Bronchial epithelial cell (primary cell): ENCODE measurements around the gene DTWD2. TPM values are rescaled to one million over a fixed set of nuclear protein-coding genes. Genes with fewer than 3 reads are reported as not detected.

Source experiments
- DNase-seq: peaks from one replicate; pipeline ENCODE4 v3.0.0-alpha.2; 2010; ENCODE audit warnings: low read depth
- FAIRE-seq: peaks from 2 replicates; lab custom pipeline; 2011; peaks lifted over from hg19 to GRCh38; lab: Jason Lieb, UNC
- H3K27me3 ChIP-seq: 2 replicates; pipeline ENCODE4 v1.5.1; 2011; ENCODE audit warnings: low read length; ENCODE audit not compliant: control insufficient read depth, insufficient read depth
- H3K36me3 ChIP-seq: 2 replicates; pipeline ENCODE4 v1.5.1; 2011; ENCODE audit warnings: low read length; ENCODE audit not compliant: control insufficient read depth, insufficient read depth
- H3K4me3 ChIP-seq: 2 replicates; pipeline ENCODE4 v1.5.1; 2011; ENCODE audit warnings: mild to moderate bottlenecking, low read depth, low read length, control low read depth
- CTCF ChIP-seq: IDR thresholded peaks from 2 replicates; pipeline ENCODE4 v1.5.1; 2011; ENCODE audit warnings: mild to moderate bottlenecking, moderate library complexity, low read length, control low read depth, inconsistent platforms; ENCODE audit not compliant: insufficient read depth, severe bottlenecking
- total RNA-seq: library from RNA; depleted of rRNA; stranded (reverse); fragments of >200 nt; gene quantifications from 2 replicates; pipeline ENCODE4 v1.2.1, GENCODE V29; 2014

Gene DTWD2
- total RNA-seq, 1 donor from 2014 or later: 4.2 TPM

- Histone ChIP-seq H3K36me3 (no peaks in the 10 kb centered on the region), H3K27me3 (no peaks in the 10 kb centered on the region), H3K4me3 (no peak overlapping the region)
- TF ChIP-seq CTCF: no peak
- FAIRE-seq (no peak), DNase-seq (no peak)
Observed at GRCh38 chr5:118844351-118844750, 144.0 kb downstream of the DTWD2 start.

- FAIRE-seq (no peak), DNase-seq (no peak)
- Histone ChIP-seq H3K27me3 (no peaks in the 10 kb centered on the region), H3K4me3 (no peak overlapping the region), H3K36me3 (no peaks in the 10 kb centered on the region)
- no peak for TF ChIP-seq CTCF
Observed at GRCh38 chr5:118834710-118835109, 153.6 kb downstream of the DTWD2 start.

GRCh38 chr5:118832974-118833373, 155.4 kb downstream of the DTWD2 start:
- no peak for FAIRE-seq

GRCh38 chr5:118825226-118825625, 163.1 kb downstream of the DTWD2 start:
- Histone ChIP-seq H3K4me3 (no peak overlapping the region), H3K36me3 (no peaks in the 10 kb centered on the region), H3K27me3 (no peaks in the 10 kb centered on the region)
- FAIRE-seq: no peak
- DNase-seq: no peak
- no peak for TF ChIP-seq CTCF

More at GRCh38 chr5:118832974-118833373, 155.4 kb downstream of the DTWD2 start:
- H3K36me3 ChIP-seq: no peaks in the 10 kb centered on the region
- TF ChIP-seq CTCF: no peak
- H3K4me3 ChIP-seq: no peak overlapping the region
- DNase-seq: no peak
- no peaks in the 10 kb centered on the region for H3K27me3 ChIP-seq

- no peak for TF ChIP-seq CTCF
- FAIRE-seq (no peak), DNase-seq (no peak)
- no peaks in the 10 kb centered on the region for H3K36me3 ChIP-seq
- no peaks in the 10 kb centered on the region for H3K27me3 ChIP-seq
- no peak overlapping the region for H3K4me3 ChIP-seq
Observed at GRCh38 chr5:118818604-118819003, 169.7 kb downstream of the DTWD2 start.

- FAIRE-seq: no peak
- H3K4me3 ChIP-seq: no peak overlapping the region
- no peak for TF ChIP-seq CTCF
- H3K36me3 ChIP-seq: no peaks in the 10 kb centered on the region
- no peaks in the 10 kb centered on the region for H3K27me3 ChIP-seq
- no peak for DNase-seq
Observed at GRCh38 chr5:118808441-118808840, 179.9 kb downstream of the DTWD2 start.
